Gastroesophageal sphincter (tissue), 4 donors: ENCODE results near the gene CFAP73. TPM values are rescaled to one million over a fixed set of nuclear protein-coding genes. Genes with fewer than 3 reads are reported as not detected.

Source experiments
- ATAC-seq: fragments of 150-250 bp; one replicate; pipeline ENCODE4 v1.9.1; 2016; ENCODE audit warnings: mild to moderate bottlenecking, moderate library complexity
- H3K27ac ChIP-seq, 4 donors: fragments of 200-600 bp; sonication (generic) in 3 of 4; 1 replicate in 3 of 4; 2 replicates in 1 of 4; pipeline ENCODE4 v1.5.1; 2016 to 2019
- H3K27me3 ChIP-seq: fragments of 200-600 bp; sonication (generic); one replicate; pipeline ENCODE4 v1.5.1; 2019
- H3K36me3 ChIP-seq, 2 donors: fragments of 200-600 bp; sonication (generic); one replicate each; pipeline ENCODE4 v1.5.1; 2019; ENCODE audit warnings: control low read depth in 1 of 2
- H3K4me1 ChIP-seq, 3 donors: fragments of 200-600 bp; sonication (generic); 1 replicate in 2 of 3; 2 replicates in 1 of 3; pipeline ENCODE4 v1.5.1; 2016 to 2019; ENCODE audit warnings: control low read depth in 2 of 3
- H3K4me3 ChIP-seq, 2 donors: fragments of 200-600 bp; sonication (generic); one replicate each; pipeline ENCODE4 v1.5.1; 2019; ENCODE audit warnings: mild to moderate bottlenecking in 1 of 2, moderate library complexity in 1 of 2
- H3K9me3 ChIP-seq, 3 donors: fragments of 200-600 bp; sonication (generic); one replicate each; pipeline ENCODE4 v1.5.1; 2017 to 2019; ENCODE audit warnings: control low read depth in 2 of 3
- EP300 ChIP-seq: sonication (generic); formaldehyde crosslinking; IDR thresholded peaks from one replicate; pipeline ENCODE4 v1.6.1; 2017; ENCODE audit warnings: antibody characterized with exemption, mild to moderate bottlenecking
- POLR2A ChIP-seq, 2 donors: fragments of 450-650 bp; IDR thresholded peaks; one replicate each; pipeline ENCODE4 v1.6.1; 2017; ENCODE audit warnings: antibody characterized with exemption in 2 of 2, mild to moderate bottlenecking in 2 of 2, moderate library complexity in 1 of 2
- POLR2AphosphoS5 ChIP-seq: sonication (generic); formaldehyde crosslinking; IDR thresholded peaks from one replicate; pipeline ENCODE4 v1.6.1; 2017; ENCODE audit warnings: antibody characterized with exemption
- WGBS, 2 donors: methylation state at CpG; one replicate each; pipeline ENCODE4 v1.1.5; 2018; ENCODE audit warnings: low coverage in 1 of 2; 5-methylcytosine and 5-hydroxymethylcytosine counted together
- total RNA-seq, 4 donors: library from RNA; depleted of rRNA; stranded (reverse); fragments of >200 nt; gene quantifications; one replicate each; pipeline ENCODE4 v1.1.0, GENCODE V29; 2016
- TF ChIP-seq, protein P1 (sequence below), 4 experiments: fragments of 200-600 bp in 2 of 4; fragments of 450-650 bp in 2 of 4; sonication (generic) in 1 of 4; IDR thresholded peaks; one replicate each; pipeline ENCODE4 v1.5.1; 2017 to 2019; ENCODE audit warnings: antibody characterized with exemption in 4 of 4, mild to moderate bottlenecking in 2 of 4, moderate library complexity in 2 of 4

CFAP73 gene
- total RNA-seq, 4 donors from 2014 or later, result not detected

DNA sequence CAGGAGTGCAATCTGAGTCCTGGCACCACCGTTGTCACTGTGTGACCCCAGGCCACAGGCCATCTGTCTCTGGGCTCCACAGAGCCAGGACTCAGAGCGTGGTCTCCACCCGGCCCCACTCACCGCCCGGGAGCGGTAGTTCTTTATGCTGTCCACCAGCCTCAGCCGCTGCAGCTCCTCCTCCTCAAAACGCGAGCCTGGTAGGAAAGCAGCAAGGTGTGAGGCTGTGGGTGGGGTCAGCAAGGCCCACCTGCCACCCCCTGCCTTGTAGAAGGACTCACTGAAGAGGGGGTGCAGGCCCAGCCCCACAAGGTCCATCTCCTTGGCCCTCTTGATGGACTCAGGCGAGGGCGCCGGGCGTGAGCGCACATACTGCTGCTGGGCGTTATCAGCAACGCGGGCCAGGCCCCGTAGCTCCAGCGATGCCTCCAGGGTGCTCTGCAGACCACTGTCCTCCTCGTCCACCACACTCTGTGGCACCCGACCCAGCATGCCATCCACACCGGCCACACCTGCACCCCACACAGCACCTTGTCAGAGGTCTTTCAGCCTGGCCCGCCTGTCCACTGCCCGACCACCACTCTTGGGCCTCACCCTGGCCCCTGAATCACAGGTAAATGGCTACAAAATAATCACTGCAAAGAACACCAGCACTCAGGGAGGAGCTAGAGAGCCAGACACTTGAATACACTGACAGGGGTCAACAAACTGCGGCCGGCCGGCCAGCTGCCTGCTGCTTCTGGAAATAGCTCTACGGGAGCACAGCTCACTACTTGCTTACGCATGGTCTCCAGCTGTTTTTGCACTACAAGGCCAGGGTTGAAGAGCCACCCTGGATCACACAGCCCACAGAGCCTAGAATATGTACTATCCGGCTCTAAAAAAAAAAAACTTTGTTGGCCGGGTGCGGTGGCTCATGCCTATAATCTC lies 16.3 kb downstream of the CFAP73 start:
- H3K27ac ChIP-seq, result no peak overlapping the region
- TF ChIP-seq, protein P1, sequence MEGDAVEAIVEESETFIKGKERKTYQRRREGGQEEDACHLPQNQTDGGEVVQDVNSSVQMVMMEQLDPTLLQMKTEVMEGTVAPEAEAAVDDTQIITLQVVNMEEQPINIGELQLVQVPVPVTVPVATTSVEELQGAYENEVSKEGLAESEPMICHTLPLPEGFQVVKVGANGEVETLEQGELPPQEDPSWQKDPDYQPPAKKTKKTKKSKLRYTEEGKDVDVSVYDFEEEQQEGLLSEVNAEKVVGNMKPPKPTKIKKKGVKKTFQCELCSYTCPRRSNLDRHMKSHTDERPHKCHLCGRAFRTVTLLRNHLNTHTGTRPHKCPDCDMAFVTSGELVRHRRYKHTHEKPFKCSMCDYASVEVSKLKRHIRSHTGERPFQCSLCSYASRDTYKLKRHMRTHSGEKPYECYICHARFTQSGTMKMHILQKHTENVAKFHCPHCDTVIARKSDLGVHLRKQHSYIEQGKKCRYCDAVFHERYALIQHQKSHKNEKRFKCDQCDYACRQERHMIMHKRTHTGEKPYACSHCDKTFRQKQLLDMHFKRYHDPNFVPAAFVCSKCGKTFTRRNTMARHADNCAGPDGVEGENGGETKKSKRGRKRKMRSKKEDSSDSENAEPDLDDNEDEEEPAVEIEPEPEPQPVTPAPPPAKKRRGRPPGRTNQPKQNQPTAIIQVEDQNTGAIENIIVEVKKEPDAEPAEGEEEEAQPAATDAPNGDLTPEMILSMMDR (IDR thresholded peaks at IDR 0.05), result no peak
- TF ChIP-seq POLR2A (IDR thresholded peaks at IDR 0.05) (no peak), EP300 (no peak), POLR2AphosphoS5 (no peak)
- no peaks in the 10 kb centered on the region for H3K27me3 ChIP-seq
- 92% methylated on average over 5 of the region's 32 CpGs; no CpG with 5 or more reads in 1 of the 2 donors for WGBS, 2 donors
- H3K4me3 ChIP-seq, result no peak overlapping the region
- ATAC-seq, result no peak
- no peaks in the 10 kb centered on the region for H3K9me3 ChIP-seq
- peaks cover 0 to 100% of the 10 kb centered on the region in 2 donors for H3K36me3 ChIP-seq
- H3K4me1 ChIP-seq, result no peaks in the 10 kb centered on the region

DNA sequence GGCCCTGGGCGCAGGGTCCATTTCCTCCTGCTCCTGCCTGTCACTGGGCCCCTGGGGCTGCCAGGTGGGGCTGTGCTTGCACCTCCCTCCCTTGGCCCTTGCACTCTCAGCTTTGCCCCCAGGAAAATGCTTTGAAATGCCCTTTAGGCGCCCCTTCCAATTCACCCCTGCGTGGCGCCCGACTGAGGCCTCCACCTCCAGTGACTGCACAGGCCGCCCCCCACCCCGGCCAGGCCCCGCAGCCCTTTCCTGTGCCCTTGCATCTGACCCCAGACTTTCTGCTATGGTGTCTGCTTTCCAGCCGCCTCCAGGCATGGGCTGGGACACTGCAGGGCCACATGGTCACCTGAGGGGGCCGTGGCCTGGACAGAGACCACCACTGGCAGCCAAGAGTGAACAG lies 18.3 kb downstream of the CFAP73 start:
- Histone ChIP-seq H3K36me3 (peaks cover 0 to 100% of the 10 kb centered on the region in 2 donors), H3K4me3 (no peak overlapping the region)

DNA sequence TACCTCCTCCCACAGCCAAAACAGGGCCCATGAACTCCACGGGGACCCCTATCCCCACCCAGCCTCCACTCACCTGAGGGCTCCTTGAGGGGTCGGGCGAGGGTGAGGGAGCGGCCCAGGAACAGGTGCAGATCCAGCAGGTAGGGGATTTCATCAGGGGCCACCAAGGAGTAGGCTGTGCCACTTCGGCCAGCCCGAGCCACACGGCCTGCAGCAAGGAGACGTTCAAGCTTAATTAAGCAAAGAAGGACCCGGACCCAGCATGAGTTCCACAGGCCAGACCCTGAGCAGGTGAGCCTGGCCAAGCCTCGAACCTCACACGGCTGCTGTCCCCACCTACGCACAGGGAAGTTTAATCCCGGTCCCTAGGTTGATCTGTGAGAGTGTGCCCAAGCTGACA lies 20.2 kb downstream of the CFAP73 start:
- H3K27me3 ChIP-seq, result no peaks in the 10 kb centered on the region
- no peak overlapping the region for H3K4me3 ChIP-seq
- H3K9me3 ChIP-seq, result no peaks in the 10 kb centered on the region
- no peak for ATAC-seq
- 88 to 100% methylated on average over 3 of the region's 13 CpGs for WGBS, 2 donors
- no peaks in the 10 kb centered on the region for H3K4me1 ChIP-seq
- TF ChIP-seq EP300 (no peak), POLR2A (IDR thresholded peaks at IDR 0.05) (no peak)
- TF ChIP-seq, protein P1 (IDR thresholded peaks at IDR 0.05), result no peak
- H3K36me3 ChIP-seq, result peaks cover 0 to 100% of the 10 kb centered on the region in 2 donors
- no peak overlapping the region for H3K27ac ChIP-seq

More for the DNA sequence above, 18.3 kb downstream of the CFAP73 start:
- ATAC-seq, result no peak
- 80% methylated on average over 1 of the region's 10 CpGs; no CpG with 5 or more reads in 1 of the 2 donors for WGBS, 2 donors
- no peak overlapping the region for H3K27ac ChIP-seq
- H3K9me3 ChIP-seq, result no peaks in the 10 kb centered on the region
- no peak for TF ChIP-seq POLR2AphosphoS5
- no peak for TF ChIP-seq EP300
- TF ChIP-seq, protein P1 (IDR thresholded peaks at IDR 0.05), result no peak
- no peak for TF ChIP-seq POLR2A (IDR thresholded peaks at IDR 0.05)
- H3K27me3 ChIP-seq, result no peaks in the 10 kb centered on the region
- no peaks in the 10 kb centered on the region for H3K4me1 ChIP-seq

DNA sequence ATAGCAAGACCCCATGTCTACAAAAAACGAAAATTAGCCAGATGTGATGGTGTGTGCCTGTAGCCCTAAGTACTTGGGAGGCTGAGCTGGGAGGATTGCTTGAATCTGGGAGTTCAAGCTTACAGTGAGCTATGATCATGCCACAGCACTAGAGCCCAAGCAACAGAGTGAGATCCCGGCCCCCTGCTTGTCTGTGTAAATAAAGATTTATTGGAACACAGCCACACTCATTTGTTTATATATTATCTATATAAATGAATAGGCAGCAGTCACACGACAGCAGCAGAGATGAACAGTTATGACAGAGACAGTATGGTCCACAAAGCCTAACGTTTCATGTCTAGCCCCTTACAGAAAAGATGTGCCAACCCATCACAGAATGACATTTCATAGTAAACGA lies 20.9 kb downstream of the CFAP73 start:
- H3K27ac ChIP-seq, result no peak overlapping the region
- WGBS, 2 donors, result 88 to 91% methylated on average over 3 to 5 of the region's 5 CpGs

More for the DNA sequence above, 20.9 kb downstream of the CFAP73 start:
- Histone ChIP-seq H3K9me3 (no peaks in the 10 kb centered on the region), H3K27me3 (no peaks in the 10 kb centered on the region), H3K4me1 (no peaks in the 10 kb centered on the region), H3K36me3 (peaks cover 0 to 100% of the 10 kb centered on the region in 2 donors), H3K4me3 (no peak overlapping the region)
- TF ChIP-seq, protein P1 (IDR thresholded peaks at IDR 0.05), result no peak
- TF ChIP-seq POLR2AphosphoS5 (no peak), POLR2A (IDR thresholded peaks at IDR 0.05) (no peak), EP300 (no peak)
- ATAC-seq, result no peak
